Measurements from ENCODE around the gene PRPF19.

GRCh38 chr11:60864856-60865513, 41.4 kb downstream of the PRPF19 start:
- no peak for TF ChIP-seq TBP (CRISPR knock-in tag; IDR thresholded peaks at IDR 0.05)
- TF ChIP-seq SSRP1 (CRISPR knock-in tag; IDR thresholded peaks at IDR 0.05) = no peak
- TF ChIP-seq RBFOX2 (IDR thresholded peaks at IDR 0.05; ENCODE audit: low read depth, low read length) = no peak
- TF ChIP-seq IRF9 (CRISPR knock-in tag; IDR thresholded peaks at IDR 0.05; ENCODE audit: borderline replicate concordance) = no peak
- no peak for TF ChIP-seq NBN (conservative IDR thresholded peaks at IDR 0.05)
- TF ChIP-seq IRF1 (CRISPR knock-in tag; IDR thresholded peaks at IDR 0.05; ENCODE audit: low read depth) = no peak
- TF ChIP-seq NR2C2 (CRISPR knock-in tag; IDR thresholded peaks at IDR 0.05; ENCODE audit: borderline replicate concordance) = no peak
- no peak for TF ChIP-seq EP300 (IDR thresholded peaks at IDR 0.05; ENCODE audit: low read depth in 2 of 2, low read length in 2 of 2)
- TF ChIP-seq EP300 (CRISPR knock-in tag; IDR thresholded peaks at IDR 0.05; ENCODE audit: borderline replicate concordance) = no peak

All from HepG2 (cell line).